ENCODE results near the gene TRAM2.

TRAM2 gene

DNA sequence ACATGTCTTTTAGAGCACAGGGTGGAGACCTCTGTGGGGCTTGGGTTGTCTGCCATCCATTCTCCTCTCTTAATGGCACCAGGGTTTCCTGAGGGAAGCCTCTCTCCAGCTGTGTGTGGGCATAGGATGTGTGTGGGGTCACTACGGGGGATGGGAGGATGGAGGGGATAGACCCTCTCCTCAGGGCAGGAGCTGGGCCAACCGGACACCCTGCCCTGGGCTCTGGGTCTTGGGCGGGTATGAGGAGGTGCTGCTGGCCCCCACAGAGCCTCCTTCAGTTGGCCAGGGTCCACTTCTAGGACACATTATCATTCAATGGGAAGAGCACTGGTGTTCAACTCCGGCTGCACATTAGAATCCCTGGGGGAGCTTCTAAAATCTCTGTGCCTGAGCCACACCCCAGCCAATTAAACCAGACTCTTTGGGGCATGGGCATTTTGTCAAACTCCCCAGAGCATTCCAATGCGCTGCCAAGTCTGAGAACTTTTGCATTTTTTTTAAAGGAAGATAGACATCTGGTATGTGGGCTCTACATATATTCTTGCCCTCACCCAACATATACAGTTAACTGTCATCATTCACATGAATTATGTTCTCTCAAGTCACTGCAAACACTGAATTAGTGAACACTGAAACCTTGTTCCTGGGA lies 38.5 kb downstream of the TRAM2 start:
- DNase-seq = no peak
- intact Hi-C loops (cut with DNase I) = no loop called here

DNA sequence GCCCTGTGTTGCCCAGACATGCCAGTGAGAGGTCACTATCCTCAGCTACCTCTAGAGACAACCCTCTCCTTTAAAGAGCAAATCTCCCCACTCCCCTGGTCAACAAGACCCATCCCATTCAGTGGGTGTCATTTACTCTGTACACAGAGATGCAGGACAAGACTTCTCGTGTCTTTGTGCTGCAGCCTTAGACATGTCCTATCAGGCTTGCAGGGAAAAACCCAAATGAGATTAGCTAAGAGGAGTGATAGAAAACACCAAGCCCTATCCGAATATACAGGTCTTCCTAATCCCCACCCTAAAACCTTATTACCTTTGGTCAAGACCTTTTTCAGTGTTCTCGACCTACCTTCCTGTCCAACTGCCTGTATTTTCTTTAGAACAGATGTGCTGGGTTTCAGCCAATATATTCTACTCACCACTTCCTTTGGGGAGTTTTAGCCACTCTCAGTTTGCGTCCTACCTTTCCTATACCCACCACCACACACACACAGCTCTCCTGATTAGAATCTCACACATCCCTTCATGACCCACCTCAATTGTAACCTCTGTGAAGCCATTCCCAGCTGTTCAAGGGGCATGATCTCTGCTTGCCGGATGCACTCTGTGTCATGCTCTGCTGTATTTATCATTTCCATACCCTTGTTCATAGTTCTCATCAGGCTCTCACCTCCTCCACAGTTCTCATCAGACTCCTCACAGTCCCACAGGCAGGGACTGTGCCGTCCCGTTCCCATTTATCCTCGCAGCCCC lies 39.7 kb downstream of the TRAM2 start:
- intact Hi-C loops (cut with DNase I) = no loop called here
- no peak for DNase-seq

DNA sequence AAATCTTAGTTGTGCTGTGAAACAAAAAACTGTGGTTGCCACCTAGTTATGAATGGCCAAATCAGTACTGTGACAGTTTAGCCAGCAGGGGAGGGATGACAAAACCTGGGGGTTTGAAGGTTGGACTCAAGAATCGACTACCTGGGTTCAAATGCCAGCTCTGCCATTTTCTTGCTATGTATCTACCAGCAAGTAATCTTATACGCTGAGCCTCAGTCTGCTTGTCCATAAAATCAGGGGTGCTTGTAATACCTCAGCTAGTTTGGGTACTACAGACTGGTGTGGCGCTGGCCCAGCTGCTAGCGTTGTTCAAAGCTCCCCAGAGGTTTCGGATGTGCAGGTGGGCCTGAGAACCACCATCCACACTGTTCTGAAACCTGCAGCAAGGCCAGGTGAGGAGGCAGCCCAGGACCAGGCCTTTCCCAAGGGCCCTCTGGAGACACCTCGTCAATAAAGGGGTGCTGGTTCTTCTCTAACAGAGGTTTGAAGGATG lies 40.4 kb downstream of the TRAM2 start:
- intact Hi-C loops (cut with DNase I) = no loop called here
- no peak for DNase-seq

GRCh38 chr6:52535711-52536423 lies 41.0 kb downstream of the TRAM2 start:
- no peak for DNase-seq

DNA sequence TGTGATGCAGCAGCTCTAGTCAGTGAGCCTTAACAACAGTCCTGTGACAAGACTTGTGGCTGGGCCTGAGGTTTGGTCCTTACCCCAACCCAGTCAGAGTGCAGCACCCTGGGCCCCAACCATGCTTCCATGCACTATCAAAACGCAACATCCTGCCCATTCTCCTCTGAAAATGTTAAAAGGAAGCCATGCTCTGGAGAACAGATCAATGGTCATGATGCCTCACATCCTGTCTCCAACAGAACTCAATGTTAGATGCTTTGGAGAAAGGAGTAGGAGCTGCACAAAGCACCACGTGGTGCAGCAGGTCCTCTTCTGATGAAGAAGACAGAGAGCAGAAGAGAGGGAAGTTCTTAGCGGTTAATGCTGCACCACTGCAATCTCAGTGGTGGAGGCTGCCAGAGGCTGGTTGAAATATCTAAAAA lies 41.9 kb downstream of the TRAM2 start:
- intact Hi-C loops (cut with DNase I) = no loop called here
- DNase-seq = no peak

More at GRCh38 chr6:52535711-52536423, 41.0 kb downstream of the TRAM2 start:
- intact Hi-C loops (cut with DNase I) = no loop called here

GRCh38 chr6:52534363-52534762 lies 42.5 kb downstream of the TRAM2 start:
- intact Hi-C loops (cut with DNase I) = no loop called here
- no peak for DNase-seq

GRCh38 chr6:52533491-52533890 lies 43.4 kb downstream of the TRAM2 start:
- intact Hi-C loops (cut with DNase I) = no loop called here

DNA sequence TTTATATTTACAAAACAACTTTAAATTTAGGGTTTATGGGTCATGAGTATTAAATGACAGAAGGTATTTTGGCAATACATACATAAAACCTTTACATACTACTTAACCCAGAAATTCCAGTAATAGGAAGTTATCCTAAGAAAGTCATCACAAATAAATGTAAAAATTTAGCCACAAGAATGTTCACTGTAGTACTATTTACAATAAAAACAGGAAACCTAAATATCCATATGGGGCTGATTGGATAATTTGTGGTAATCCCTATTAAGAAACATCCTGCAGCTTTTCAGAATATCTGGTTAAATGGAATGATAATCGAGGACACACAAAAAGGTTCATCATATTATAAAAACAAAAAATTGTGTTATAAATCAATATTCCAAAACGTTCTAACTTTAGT lies 44.4 kb downstream of the TRAM2 start:
- DNase-seq = no peak
- intact Hi-C loops (cut with DNase I) = no loop called here

More at GRCh38 chr6:52533491-52533890, 43.4 kb downstream of the TRAM2 start:
- no peak for DNase-seq

DNA sequence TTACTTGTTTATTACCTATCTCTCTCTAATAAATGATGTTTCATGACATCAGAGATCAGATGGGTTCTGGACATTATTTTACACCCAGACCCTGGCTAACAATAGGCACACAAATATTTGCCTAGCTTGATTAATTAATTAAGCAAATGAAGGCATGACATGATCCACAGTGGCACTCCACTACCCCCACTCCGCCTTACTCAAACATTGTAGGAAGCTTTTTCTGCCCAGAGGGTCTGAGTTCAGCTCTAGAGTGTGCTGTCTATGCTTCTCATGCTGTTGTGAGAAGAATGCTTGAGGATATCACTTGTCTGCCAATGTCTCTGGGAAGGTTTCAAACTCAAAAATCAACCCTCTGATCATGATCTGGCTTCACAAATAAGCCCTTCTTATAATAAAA lies 45.0 kb downstream of the TRAM2 start:
- intact Hi-C loops (cut with DNase I) = no loop called here
- DNase-seq = no peak

GRCh38 chr6:52531396-52531795 lies 45.5 kb downstream of the TRAM2 start:
- intact Hi-C loops (cut with DNase I) = no loop called here
- no peak for DNase-seq

DNA sequence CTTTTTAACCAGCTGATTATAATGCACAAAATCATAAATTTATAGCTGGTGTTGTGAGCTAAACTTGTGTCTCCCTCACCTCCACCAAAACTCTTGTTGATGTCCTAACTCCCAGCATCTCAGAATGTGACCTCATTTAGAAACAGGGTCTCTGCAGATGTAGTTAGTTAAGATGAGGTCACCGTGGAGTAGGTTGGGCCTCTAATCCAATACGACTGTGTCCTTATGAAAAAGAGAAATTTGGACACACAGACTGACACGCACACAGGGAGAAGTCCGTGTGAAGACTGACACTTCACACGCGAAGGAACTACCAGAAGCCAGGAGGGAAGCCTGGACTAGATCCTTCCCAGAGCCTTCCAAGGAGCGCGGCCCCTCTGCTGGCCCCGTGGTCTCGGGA lies 46.5 kb downstream of the TRAM2 start:
- DNase-seq = no peak
- intact Hi-C loops (cut with DNase I) = no loop called here

DNA sequence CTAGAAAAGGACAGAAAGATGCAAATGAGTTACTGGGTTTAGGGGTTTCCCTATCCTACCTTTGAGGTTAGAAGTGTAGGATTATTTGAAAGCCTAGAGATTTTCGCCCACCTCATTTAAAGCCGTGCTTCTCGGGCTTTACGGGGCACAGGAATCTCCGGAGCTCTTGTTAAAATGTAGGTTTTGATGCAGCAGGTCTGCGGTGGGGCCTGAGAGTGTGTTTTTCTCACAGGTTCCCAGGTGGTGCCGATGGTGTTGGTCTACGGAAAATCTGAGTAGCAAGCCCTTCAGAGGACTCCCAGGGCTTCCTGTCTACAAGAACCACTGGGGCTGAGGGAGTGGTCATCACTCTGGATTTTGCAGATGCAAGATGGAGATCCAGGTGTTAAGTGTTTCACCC lies 47.5 kb downstream of the TRAM2 start:
- intact Hi-C loops (cut with DNase I) = no loop called here
- DNase-seq = no peak

- DNase-seq = no peak
- intact Hi-C loops (cut with DNase I) = no loop called here
Observed at GRCh38 chr6:52527436-52527835, 49.4 kb downstream of the TRAM2 start.

DNA sequence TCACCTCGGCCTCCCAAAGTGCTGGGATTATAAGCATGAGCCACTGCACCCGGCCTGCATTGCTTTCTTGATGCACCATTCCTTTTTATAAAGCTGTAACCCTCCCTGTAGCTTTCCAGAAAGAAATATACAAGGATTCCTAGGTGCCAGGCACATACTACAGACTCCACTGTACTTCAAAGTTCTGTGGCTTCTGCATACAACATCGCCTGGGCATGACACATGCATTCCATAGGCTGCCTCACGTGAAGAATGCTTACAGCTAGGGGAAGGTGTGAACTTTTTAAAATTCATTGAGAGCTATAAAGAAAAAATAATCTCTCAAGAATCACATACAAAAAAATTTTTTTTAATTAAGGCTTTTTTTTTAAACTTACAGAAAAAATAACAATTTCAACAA lies 50.2 kb downstream of the TRAM2 start:
- no peak for DNase-seq
- intact Hi-C loops (cut with DNase I) = no loop called here

DNA sequence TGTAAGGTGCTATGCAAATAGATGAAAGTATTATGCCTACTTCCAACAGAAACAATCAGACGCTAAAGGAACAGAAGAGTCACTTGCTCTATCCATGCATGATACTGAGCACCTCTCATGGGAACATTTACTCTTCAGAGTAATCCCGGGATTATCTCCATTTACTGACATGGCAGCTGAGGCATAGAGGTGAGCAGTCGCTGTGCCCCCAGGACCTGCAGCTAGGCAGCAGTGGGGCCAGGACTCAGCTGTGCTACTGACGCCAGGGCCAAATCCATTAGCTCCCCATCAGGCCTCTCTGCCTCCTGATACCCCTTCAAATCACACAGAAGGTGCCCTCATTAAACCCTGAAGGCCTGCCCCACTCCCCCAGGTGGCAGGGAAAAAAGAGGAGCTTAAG lies 51.9 kb downstream of the TRAM2 start:
- no peak for DNase-seq
- intact Hi-C loops (cut with DNase I) = no loop called here

GRCh38 chr6:52523378-52524142 lies 53.3 kb downstream of the TRAM2 start:
- intact Hi-C loops (cut with DNase I) = no loop called here
- DNase-seq = no peak

- DNase-seq = no peak
- intact Hi-C loops (cut with DNase I) = no loop called here
Observed at GRCh38 chr6:52522655-52523054, 54.2 kb downstream of the TRAM2 start.

GRCh38 chr6:52522151-52522626 lies 54.7 kb downstream of the TRAM2 start:
- DNase-seq = no peak
- intact Hi-C loops (cut with DNase I) = no loop called here

DNA sequence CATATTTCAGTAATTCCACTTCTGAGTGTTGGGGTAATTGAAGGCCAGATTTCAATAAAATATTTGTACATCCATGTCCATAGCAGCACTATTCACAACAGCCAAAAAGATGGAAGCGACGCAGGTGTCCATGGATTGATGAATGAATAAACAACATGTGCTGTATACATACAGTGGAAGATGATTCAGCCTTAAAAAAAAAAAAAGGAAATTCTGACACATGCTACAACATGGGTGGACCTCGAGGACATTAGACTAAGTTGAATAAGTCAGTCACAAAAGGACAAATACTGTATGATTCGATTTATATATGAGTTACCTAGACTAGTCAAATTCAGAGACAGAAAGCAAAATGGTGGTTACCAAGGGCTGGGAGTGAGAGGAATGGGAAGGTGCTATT lies 57.2 kb downstream of the TRAM2 start:
- intact Hi-C loops (cut with DNase I) = loop anchor here (10.0 kb wide), 1 partner anchor 55 kb away; the partner anchor contains the start of gene TRAM2
- no peak for DNase-seq
